Natural killer cell (primary cell): ENCODE data around the gene RNF40. TPM values are rescaled to one million over a fixed set of nuclear protein-coding genes. Genes with fewer than 3 reads are reported as not detected.
A peak's percentile ranks its signal among the peaks of the same experiment; 100 is the strongest.

Source experiments
- ATAC-seq, 3 donors: fragments of 150-1000 bp in 2 of 3; fragments of 200-7000 bp in 1 of 3; cut with Tn5 transposase; 1 replicate in 1 of 3; 2 replicates in 2 of 3; pipeline ENCODE4 v1.10.0; 2021; ENCODE audit warnings: mild to moderate bottlenecking in 2 of 3, moderate library complexity in 2 of 3
- DNase-seq, 2 donors: peaks; one replicate each; pipeline versions ENCODE4 v3.0.0 to v3.0.0-alpha.2; 2013 to 2021; ENCODE audit warnings: mixed read lengths in 1 of 2
- H3K27ac ChIP-seq: one replicate; pipeline ENCODE4 v1.5.1; 2013; ENCODE audit warnings: mild to moderate bottlenecking, low read length
- H3K27me3 ChIP-seq: one replicate; pipeline ENCODE4 v1.6.1; 2013; ENCODE audit warnings: low read length; ENCODE audit not compliant: control insufficient read depth, insufficient read depth
- H3K36me3 ChIP-seq: one replicate; pipeline ENCODE4 v1.6.1; 2013; ENCODE audit warnings: low read length; ENCODE audit not compliant: control insufficient read depth, insufficient read depth
- H3K4me1 ChIP-seq: one replicate; pipeline ENCODE4 v1.6.1; 2013; ENCODE audit warnings: low read length; ENCODE audit not compliant: control insufficient read depth, insufficient read depth
- H3K4me3 ChIP-seq: one replicate; pipeline ENCODE4 v1.5.1; 2013; ENCODE audit warnings: low read length
- H3K9me3 ChIP-seq: one replicate; pipeline ENCODE4 v1.6.1; 2013; ENCODE audit warnings: low read length; ENCODE audit not compliant: control insufficient read depth, insufficient read depth
- H3K27ac Mint-ChIP-seq, 2 donors: one replicate each; pipeline ENCODE4 v1.8.0; 2022; ENCODE audit warnings: mild to moderate bottlenecking in 2 of 2, mixed read lengths in 2 of 2, moderate library complexity in 1 of 2
- H3K27me3 Mint-ChIP-seq, 2 donors: one replicate each; pipeline ENCODE4 v1.8.0; 2022; ENCODE audit warnings: low read depth in 2 of 2, mixed read lengths in 2 of 2
- H3K36me3 Mint-ChIP-seq: one replicate; pipeline ENCODE4 v1.8.0; 2022; ENCODE audit warnings: mixed read lengths
- H3K4me1 Mint-ChIP-seq, 2 donors: one replicate each; pipeline ENCODE4 v1.8.0; 2022; ENCODE audit warnings: mixed read lengths in 2 of 2
- H3K4me3 Mint-ChIP-seq: one replicate; pipeline ENCODE4 v1.8.0; 2022; ENCODE audit warnings: mild to moderate bottlenecking, moderate library complexity, mixed read lengths
- H3K9me3 Mint-ChIP-seq, 2 donors: one replicate each; pipeline ENCODE4 v1.8.0; 2022; ENCODE audit warnings: mixed read lengths in 2 of 2
- WGBS: methylation state at CpG from one replicate; pipeline ENCODE4 v1.1.7; 2013; ENCODE audit warnings: missing lambda C conversion rate; ENCODE audit not compliant: insufficient coverage; 5-methylcytosine and 5-hydroxymethylcytosine counted together
- intact Hi-C: fragments of 100-400 bp; cut with micrococcal nuclease; formaldehyde crosslinking; loops from one replicate; pipeline ENCODE4 v1.14.2; 2022
- total RNA-seq, 4 donors: library from RNA; stranded (reverse); fragments of 120-200 nt in 1 of 4; gene quantifications; one replicate each; pipeline versions ENCODE4 v1.2.3 to v1.2.4, GENCODE V29; 2013 to 2022
- TF ChIP-seq, protein P1 (sequence below): fragments of 200-600 bp; IDR thresholded peaks from one replicate; pipeline ENCODE4 v1.8.0; 2022; ENCODE audit warnings: antibody characterized with exemption

RNF40 gene
- total RNA-seq, 3 donors from 2014 or later (not counting 1 experiment from before 2014, with no cell fraction given) = 153 to 167 (median 161) TPM

DNA sequence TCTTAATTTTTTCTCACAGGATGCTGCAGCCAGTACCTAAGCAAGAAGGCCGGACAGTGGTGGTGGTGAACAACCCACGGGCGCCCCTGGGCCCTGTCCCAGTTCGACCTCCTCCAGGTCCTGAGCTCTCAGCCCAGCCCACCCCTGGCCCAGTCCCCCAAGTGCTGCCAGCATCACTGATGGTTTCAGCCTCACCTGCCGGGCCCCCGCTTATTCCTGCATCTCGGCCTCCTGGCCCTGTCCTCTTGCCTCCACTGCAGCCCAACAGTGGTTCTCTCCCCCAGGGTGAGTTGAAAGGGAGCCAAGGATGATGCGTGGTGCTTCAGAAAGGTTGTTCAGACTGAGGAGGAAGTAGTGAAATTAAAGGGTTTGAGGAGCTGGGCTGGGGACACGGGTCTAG is 41.4 kb upstream of the RNF40 start:
- peaks cover 16 to 42% of the 10 kb centered on the region in 2 donors for H3K4me1 Mint-ChIP-seq
- ATAC-seq (no peak), DNase-seq (no peak)
- Histone ChIP-seq H3K4me3 (no peak overlapping the region), H3K9me3 (no peaks in the 10 kb centered on the region), H3K36me3 (peaks cover 86% of the 10 kb centered on the region), H3K4me1 (peaks cover 10% of the 10 kb centered on the region), H3K27ac (no peak overlapping the region), H3K27me3 (no peaks in the 10 kb centered on the region)
- H3K9me3 Mint-ChIP-seq = no peaks in the 10 kb centered on the region
- intact Hi-C loops = no loop called here
- H3K4me3 Mint-ChIP-seq = no peak overlapping the region
- 96% methylated on average over 8 of the region's 9 CpGs for WGBS
- peaks cover 18% of the 10 kb centered on the region for H3K36me3 Mint-ChIP-seq
- TF ChIP-seq, protein P1, sequence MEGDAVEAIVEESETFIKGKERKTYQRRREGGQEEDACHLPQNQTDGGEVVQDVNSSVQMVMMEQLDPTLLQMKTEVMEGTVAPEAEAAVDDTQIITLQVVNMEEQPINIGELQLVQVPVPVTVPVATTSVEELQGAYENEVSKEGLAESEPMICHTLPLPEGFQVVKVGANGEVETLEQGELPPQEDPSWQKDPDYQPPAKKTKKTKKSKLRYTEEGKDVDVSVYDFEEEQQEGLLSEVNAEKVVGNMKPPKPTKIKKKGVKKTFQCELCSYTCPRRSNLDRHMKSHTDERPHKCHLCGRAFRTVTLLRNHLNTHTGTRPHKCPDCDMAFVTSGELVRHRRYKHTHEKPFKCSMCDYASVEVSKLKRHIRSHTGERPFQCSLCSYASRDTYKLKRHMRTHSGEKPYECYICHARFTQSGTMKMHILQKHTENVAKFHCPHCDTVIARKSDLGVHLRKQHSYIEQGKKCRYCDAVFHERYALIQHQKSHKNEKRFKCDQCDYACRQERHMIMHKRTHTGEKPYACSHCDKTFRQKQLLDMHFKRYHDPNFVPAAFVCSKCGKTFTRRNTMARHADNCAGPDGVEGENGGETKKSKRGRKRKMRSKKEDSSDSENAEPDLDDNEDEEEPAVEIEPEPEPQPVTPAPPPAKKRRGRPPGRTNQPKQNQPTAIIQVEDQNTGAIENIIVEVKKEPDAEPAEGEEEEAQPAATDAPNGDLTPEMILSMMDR = no peak
- H3K27ac Mint-ChIP-seq = peak overlapping the region in 1 of 2 donors; percentile 65
- H3K27me3 Mint-ChIP-seq = no peaks in the 10 kb centered on the region

DNA sequence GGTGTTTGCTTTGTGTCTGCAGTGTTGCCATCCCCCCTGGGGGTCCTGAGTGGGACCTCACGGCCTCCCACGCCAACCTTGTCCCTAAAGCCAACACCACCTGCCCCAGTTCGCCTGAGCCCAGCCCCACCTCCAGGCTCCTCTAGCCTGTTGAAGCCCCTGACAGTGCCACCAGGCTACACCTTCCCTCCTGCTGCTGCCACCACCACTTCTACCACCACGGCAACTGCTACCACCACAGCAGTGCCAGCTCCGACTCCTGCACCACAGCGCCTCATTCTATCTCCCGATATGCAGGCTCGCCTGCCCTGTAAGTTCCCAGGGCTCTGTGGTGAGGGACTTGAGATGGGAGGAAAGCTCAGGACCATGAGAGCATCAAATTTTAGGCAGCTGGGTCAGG is 41.0 kb upstream of the RNF40 start:
- Histone ChIP-seq H3K4me3 (no peak overlapping the region), H3K27ac (no peak overlapping the region), H3K36me3 (peaks cover 85% of the 10 kb centered on the region), H3K9me3 (no peaks in the 10 kb centered on the region), H3K4me1 (peaks cover 5% of the 10 kb centered on the region), H3K27me3 (no peaks in the 10 kb centered on the region)
- intact Hi-C loops = no loop called here
- Mint-ChIP-seq H3K27me3 (no peaks in the 10 kb centered on the region), H3K27ac (peak overlapping the region in 1 of 2 donors; percentile 65), H3K4me1 (peaks cover 11 to 38% of the 10 kb centered on the region in 2 donors), H3K36me3 (peaks cover 17% of the 10 kb centered on the region), H3K9me3 (no peaks in the 10 kb centered on the region), H3K4me3 (no peak overlapping the region)
- 98% methylated on average over 7 of the region's 8 CpGs for WGBS
- DNase-seq (no peak), ATAC-seq (no peak)
- TF ChIP-seq, protein P1 = no peak

DNA sequence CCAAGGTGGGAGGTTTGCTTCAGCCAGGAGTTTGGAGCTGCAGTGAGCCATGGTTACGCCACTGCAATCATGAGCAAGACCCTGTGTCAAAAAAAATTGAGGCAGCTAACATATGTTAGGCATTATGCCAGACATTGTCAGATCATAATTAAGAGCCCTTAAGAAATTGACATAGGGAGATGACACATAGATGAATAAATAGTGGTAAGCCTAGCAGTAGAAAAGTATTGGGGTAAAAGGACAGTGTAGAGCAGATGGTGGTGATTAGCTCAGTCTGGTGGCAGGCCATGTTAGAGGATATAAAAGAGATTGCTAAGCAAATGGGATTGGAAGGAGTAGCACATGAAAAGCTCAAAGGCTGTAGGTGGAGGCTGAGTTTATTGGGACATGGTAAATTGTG is 40.5 kb upstream of the RNF40 start:
- peak overlapping the region in 1 of 2 donors; percentile 65 for H3K27ac Mint-ChIP-seq
- H3K4me3 Mint-ChIP-seq = no peak overlapping the region
- H3K27me3 ChIP-seq = no peaks in the 10 kb centered on the region
- DNase-seq = no peak
- H3K27ac ChIP-seq = no peak overlapping the region
- H3K9me3 Mint-ChIP-seq = no peaks in the 10 kb centered on the region
- no peaks in the 10 kb centered on the region for H3K9me3 ChIP-seq
- H3K27me3 Mint-ChIP-seq = no peaks in the 10 kb centered on the region
- H3K4me3 ChIP-seq = no peak overlapping the region
- 100% methylated on average over 1 of the region's 1 CpG for WGBS
- no peak for ATAC-seq
- H3K4me1 Mint-ChIP-seq = peaks cover 7 to 34% of the 10 kb centered on the region in 2 donors
- intact Hi-C loops = no loop called here
- TF ChIP-seq, protein P1 = no peak
- peaks cover 4% of the 10 kb centered on the region for H3K4me1 ChIP-seq
- peaks cover 84% of the 10 kb centered on the region for H3K36me3 ChIP-seq
- H3K36me3 Mint-ChIP-seq = peaks cover 12% of the 10 kb centered on the region

DNA sequence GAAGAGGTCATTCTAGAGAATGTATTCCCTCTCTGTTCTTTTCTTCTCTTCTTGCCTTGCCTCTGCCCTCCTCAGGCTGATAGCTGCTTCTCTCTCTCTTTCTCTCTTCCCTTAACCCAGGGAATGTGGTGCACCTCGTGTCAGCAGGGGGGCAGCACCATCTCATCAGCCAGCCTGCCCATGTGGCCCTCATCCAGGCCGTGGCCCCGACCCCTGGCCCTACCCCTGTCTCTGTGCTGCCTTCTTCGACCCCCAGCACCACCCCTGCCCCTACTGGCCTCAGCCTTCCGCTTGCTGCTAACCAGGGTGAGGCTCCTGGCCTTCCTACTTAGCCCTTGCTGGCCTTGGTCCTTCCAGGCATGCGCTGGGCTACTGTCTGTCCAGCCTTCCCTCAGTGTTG is 39.7 kb upstream of the RNF40 start:
- Histone ChIP-seq H3K27ac (no peak overlapping the region), H3K27me3 (no peaks in the 10 kb centered on the region), H3K4me1 (peaks cover 4% of the 10 kb centered on the region), H3K9me3 (no peaks in the 10 kb centered on the region), H3K36me3 (peaks cover 76% of the 10 kb centered on the region), H3K4me3 (no peak overlapping the region)
- TF ChIP-seq, protein P1 = no peak
- DNase-seq (no peak), ATAC-seq (peak in 2 of 3 donors; percentile 29 to 40)
- 89% methylated on average over 6 of the region's 6 CpGs for WGBS
- H3K27ac Mint-ChIP-seq = peak overlapping the region in 1 of 2 donors; percentile 65
- H3K36me3 Mint-ChIP-seq = peaks cover 7% of the 10 kb centered on the region
- intact Hi-C loops = no loop called here
- H3K9me3 Mint-ChIP-seq = no peaks in the 10 kb centered on the region
- H3K4me3 Mint-ChIP-seq = no peak overlapping the region
- peaks cover 0 to 27% of the 10 kb centered on the region in 2 donors for H3K4me1 Mint-ChIP-seq
- H3K27me3 Mint-ChIP-seq = no peaks in the 10 kb centered on the region
